Measurements from ENCODE around the gene ENOPH1. TPM values are rescaled to one million over a fixed set of nuclear protein-coding genes. Genes with fewer than 3 reads are reported as not detected.

Gene ENOPH1
- total and polyA plus RNA-seq, 9 of the 15 experiments (the other 6 are each of a cell fraction or from before 2014, with no cell fraction given), result 29.8 to 71.4 (median 48.9) TPM

- intact Hi-C loops (cut with micrococcal nuclease), result no loop called here
- no peak for ATAC-seq
- Histone ChIP-seq H3K4me2 (ENCODE audit: insufficient read depth, low read length) (no peak overlapping the region), H3K9me3 (replicated peaks; ENCODE audit: control insufficient read depth, insufficient read depth, low read depth, low read length) (no peaks in the 10 kb centered on the region), H3K27me3 (ENCODE audit: control insufficient read depth in 2 of 2, insufficient read depth in 2 of 2, low read length in 2 of 2) (no peaks in the 10 kb centered on the region), H4K20me1 (replicated peaks; ENCODE audit: control insufficient read depth, insufficient read depth, low read length) (no peaks in the 10 kb centered on the region), H3K9me1 (ENCODE audit: control insufficient read depth, insufficient read depth, low read length) (no peaks in the 10 kb centered on the region), H3K27ac (ENCODE audit: extremely low read depth, low read depth, low read length) (no peak overlapping the region), H2AFZ (ENCODE audit: low read depth, low read length) (no peak overlapping the region), H3K79me2 (ENCODE audit: control insufficient read depth, insufficient read depth, low read length) (no peaks in the 10 kb centered on the region), H3K36me3 (ENCODE audit: control insufficient read depth, insufficient read depth, low read length) (peaks cover 84% of the 10 kb centered on the region), H3K4me1 (replicated peaks in 1 of 2; ENCODE audit: control insufficient read depth in 2 of 2, insufficient read depth in 2 of 2, low read length in 2 of 2) (no peaks in the 10 kb centered on the region), H3K4me3 (no peak overlapping the region), H3K9ac (ENCODE audit: insufficient read depth in 1 of 2, low read depth in 2 of 2, low read length in 2 of 2) (no peak overlapping the region)
- in situ Hi-C loops (cut with MboI), result no loop called here
- no TSS peak for BruUV-seq (replicated peaks)
- no peak for FAIRE-seq
- 82% methylated on average over 2 of the region's 2 CpGs for WGBS (ENCODE audit: insufficient coverage, low coverage, missing lambda C conversion rate)
- TF ChIP-seq CEBPG (CRISPR knock-in tag; IDR thresholded peaks at IDR 0.05) (no peak), CEBPG (tag; conservative IDR thresholded peaks at IDR 0.05 in 1 of 2, IDR thresholded peaks at IDR 0.05 in 1 of 2) (no peak), ZBTB7A (IDR thresholded peaks at IDR 0.05; ENCODE audit: borderline replicate concordance, control insufficient read depth, low read depth, low read length) (no peak), RREB1 (CRISPR knock-in tag; IDR thresholded peaks at IDR 0.05) (no peak), PTBP1 (IDR thresholded peaks at IDR 0.05; ENCODE audit: low read depth, low read length) (no peak), SREBF2 (CRISPR knock-in tag; IDR thresholded peaks at IDR 0.05) (no peak), GABPA (tag; conservative IDR thresholded peaks at IDR 0.05; ENCODE audit: low read depth) (no peak), EWSR1 (IDR thresholded peaks at IDR 0.05; ENCODE audit: borderline replicate concordance, low read depth, partially characterized antibody) (no peak), ZNF217 (CRISPR knock-in tag; IDR thresholded peaks at IDR 0.05) (no peak), ZNF707 (CRISPR knock-in tag; conservative IDR thresholded peaks at IDR 0.05) (no peak), KLF1 (tag; IDR thresholded peaks at IDR 0.05) (no peak), HLTF (IDR thresholded peaks at IDR 0.05) (no peak), ADNP (tag; IDR thresholded peaks at IDR 0.05) (no peak), POLR2AphosphoS5 (IDR thresholded peaks at IDR 0.05; ENCODE audit: control insufficient read depth, insufficient read depth, low read depth, low read length) (no peak), SRSF7 (optimal IDR thresholded peaks at IDR 0.05; ENCODE audit: low read depth, low read length) (no peak)
- ChIA-PET POLR2A (no interaction called here), CTCF (ENCODE audit: low intra/inter-chr PET ratio) (no interaction called here)
- no peak for DNase-seq (ENCODE audit: extremely low read depth in 1 of 4, low spot score in 3 of 4)
These were observed 28.3 kb downstream of the ENOPH1 start for GRCh38 chr4:82458729-82459128.
